AG04450 (cell line): ENCODE data around the gene RIPOR2. TPM values are rescaled to one million over a fixed set of nuclear protein-coding genes. Genes with fewer than 3 reads are reported as not detected.

Experiments used
- CTCF ChIA-PET: fragments of 300-600, 350-600 bp; formaldehyde crosslinking; extraction: SDS; loops from one replicate; lab custom pipeline; 2022; ENCODE audit warnings: antibody characterized with exemption, inconsistent platforms; lab: Charles Lee
- POLR2A ChIA-PET: fragments of 350-600 bp; formaldehyde crosslinking; extraction: SDS; loops from one replicate; lab custom pipeline; 2021; ENCODE audit warnings: antibody characterized with exemption, inconsistent platforms; lab: Yijun Ruan, JAX
- DNase-seq: peaks from one replicate; pipeline ENCODE4 v3.0.0-alpha.2; 2011; ENCODE audit warnings: low read depth, low spot score
- H3K27ac ChIP-seq: one replicate; pipeline ENCODE4 v1.5.1; 2012; ENCODE audit warnings: low read depth, low read length, control low read depth
- H3K27me3 ChIP-seq: one replicate; pipeline ENCODE4 v1.6.0; 2012; ENCODE audit warnings: low read length; ENCODE audit not compliant: control insufficient read depth, insufficient read depth
- H3K4me3 ChIP-seq: 2 replicates; pipeline ENCODE4 v1.5.1; 2011; ENCODE audit warnings: mild to moderate bottlenecking, low read depth, low read length, control low read depth
- H3K9me3 ChIP-seq: 2 replicates; pipeline ENCODE4 v1.5.1; 2012; ENCODE audit warnings: low read length; ENCODE audit not compliant: control insufficient read depth, insufficient read depth
- CTCF ChIP-seq: IDR thresholded peaks from 2 replicates; pipeline ENCODE4 v1.5.1; 2011; ENCODE audit warnings: low read depth, low read length, control low read depth, inconsistent platforms
- polyA plus RNA-seq: library from polyadenylated mRNA; depleted of rRNA; stranded (reverse); fragments of >200 nt; gene quantifications from 2 replicates; pipeline ENCODE4 v1.2.3, GENCODE V29; 2011

The RIPOR2 gene
- polyA plus RNA-seq, 1 experiment = 7.3 TPM

GRCh38 chr6:24980507-24981385 is 45.0 kb upstream of the RIPOR2 start:
- DNase-seq = no peak
- POLR2A ChIA-PET = no interaction called here
- H3K4me3 ChIP-seq = no peak overlapping the region
- H3K27ac ChIP-seq = no peak overlapping the region
- CTCF ChIA-PET = interaction anchor here (1.4 to 4.2 kb wide), 3 partner anchors 11 to 90 kb away, joined by 3 to 27 read pairs (median 7); no protein-coding TSS in a partner anchor
- no peaks in the 10 kb centered on the region for H3K27me3 ChIP-seq
- TF ChIP-seq CTCF = no peak
- H3K9me3 ChIP-seq = no peaks in the 10 kb centered on the region

GRCh38 chr6:24979176-24979575 is 43.4 kb upstream of the RIPOR2 start:
- no peak for TF ChIP-seq CTCF
- DNase-seq = no peak
- CTCF ChIA-PET = interaction anchor here (0.7 to 1.1 kb wide), 2 partner anchors 13 to 30 kb away, joined by 4 read pairs; no protein-coding TSS in a partner anchor
- no peak overlapping the region for H3K4me3 ChIP-seq
- no peak overlapping the region for H3K27ac ChIP-seq
- POLR2A ChIA-PET = no interaction called here
- H3K9me3 ChIP-seq = no peaks in the 10 kb centered on the region
- no peaks in the 10 kb centered on the region for H3K27me3 ChIP-seq

GRCh38 chr6:24974182-24975171 is 38.7 kb upstream of the RIPOR2 start:
- POLR2A ChIA-PET = no interaction called here
- CTCF ChIA-PET = interaction anchor here (0.8 to 0.9 kb wide), 2 partner anchors 17 to 118 kb away, joined by 3 to 4 read pairs; no protein-coding TSS in a partner anchor

GRCh38 chr6:24972311-24972958 is 36.7 kb upstream of the RIPOR2 start:
- CTCF ChIA-PET = interaction anchor here (0.6 to 0.9 kb wide), 2 partner anchors 19 to 73 kb away, joined by 3 to 5 read pairs; no protein-coding TSS in a partner anchor
- H3K4me3 ChIP-seq = no peak overlapping the region
- POLR2A ChIA-PET = interaction anchor here (0.6 kb wide), 1 partner anchor 153 kb away, joined by 3 read pairs; no protein-coding TSS in a partner anchor

More at GRCh38 chr6:24974182-24975171, 38.7 kb upstream of the RIPOR2 start:
- H3K4me3 ChIP-seq = no peak overlapping the region
- TF ChIP-seq CTCF = no peak
- no peaks in the 10 kb centered on the region for H3K9me3 ChIP-seq
- DNase-seq = no peak
- no peak overlapping the region for H3K27ac ChIP-seq
- H3K27me3 ChIP-seq = no peaks in the 10 kb centered on the region

More at GRCh38 chr6:24972311-24972958, 36.7 kb upstream of the RIPOR2 start:
- Histone ChIP-seq H3K27me3 (no peaks in the 10 kb centered on the region), H3K9me3 (no peaks in the 10 kb centered on the region), H3K27ac (no peak overlapping the region)
- no peak for TF ChIP-seq CTCF
- no peak for DNase-seq
